ENCODE data around the gene RND2. TPM values are rescaled to one million over a fixed set of nuclear protein-coding genes. Genes with fewer than 3 reads are reported as not detected.
A peak's percentile ranks its signal among the peaks of the same experiment; 100 is the strongest.

RND2 gene
- total and polyA plus RNA-seq, 2 of the 13 experiments (the other 11 are each of a cell fraction or from before 2014, with no cell fraction given): 0.05 to 0.11 TPM

DNA sequence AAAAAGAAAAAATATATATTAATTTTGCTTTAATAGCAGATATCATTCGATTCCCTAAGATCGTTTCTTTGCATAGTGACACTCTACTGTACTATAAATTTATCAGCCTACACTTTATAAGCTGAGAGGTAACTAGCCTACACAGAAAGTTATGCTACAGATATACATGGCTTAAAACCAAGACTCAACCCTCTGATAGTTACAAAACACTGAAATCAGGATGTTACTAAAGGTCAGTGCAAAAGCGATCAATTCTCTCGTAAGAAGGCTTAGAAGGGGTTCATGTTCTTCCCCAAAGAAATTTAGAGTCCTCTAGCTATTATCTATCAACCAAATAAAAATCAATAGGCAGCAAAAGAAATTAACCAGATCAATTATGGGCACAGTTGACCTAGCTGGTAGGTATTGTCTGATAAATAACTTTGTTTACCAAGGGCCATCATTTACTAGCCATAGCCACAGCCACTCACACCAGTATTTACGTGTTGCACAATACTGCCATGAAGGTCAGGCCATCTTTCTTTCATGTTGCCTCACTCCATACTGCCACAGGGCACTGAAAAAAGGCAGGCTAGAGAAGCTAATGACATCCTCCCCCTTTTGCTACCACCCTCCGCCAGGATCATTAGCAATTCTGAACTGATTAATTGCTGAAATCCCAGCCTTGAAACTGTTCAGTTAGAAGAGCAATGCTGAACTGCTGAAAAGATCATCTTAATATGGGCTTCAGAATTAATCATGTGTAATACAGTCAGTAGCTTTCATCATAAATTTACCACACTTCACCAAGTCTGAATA is 43.7 kb downstream of the RND2 start (continued):
- TF ChIP-seq ZNF776 (CRISPR knock-in tag; IDR thresholded peaks at IDR 0.05) (peak; percentile 68; the same call in 1 of the 2 replicates), TCF7L2 (IDR thresholded peaks at IDR 0.05; ENCODE audit: low read depth, low read length) (peak; percentile 76; the same call in 1 of the 2 replicates), DZIP1 (CRISPR knock-in tag; IDR thresholded peaks at IDR 0.05) (no peak), AGO1 (IDR thresholded peaks at IDR 0.05; ENCODE audit: low read depth, low read length, poor library complexity, severe bottlenecking) (no peak), ZNF678 (CRISPR knock-in tag; IDR thresholded peaks at IDR 0.05) (no peak), NKX3-1 (CRISPR knock-in tag; IDR thresholded peaks at IDR 0.05) (peak; percentile 77; the same call in 1 of the 2 replicates), STAG1 (CRISPR knock-in tag; IDR thresholded peaks at IDR 0.05) (peak; percentile 10; the same call in 1 of the 2 replicates), ZNF550 (CRISPR knock-in tag; IDR thresholded peaks at IDR 0.05; ENCODE audit: borderline replicate concordance) (no peak), ZNF780A (CRISPR knock-in tag; IDR thresholded peaks at IDR 0.05) (peak; percentile 80; the same call in 1 of the 2 replicates), ZNF644 (CRISPR knock-in tag; IDR thresholded peaks at IDR 0.05; ENCODE audit: low read depth) (peak; percentile 99), FOXA1 (IDR thresholded peaks at IDR 0.05) (peak; percentile 77), FOXA1 (CRISPR knock-in tag; IDR thresholded peaks at IDR 0.05) (peak; percentile 98), ZNF367 (CRISPR knock-in tag; IDR thresholded peaks at IDR 0.05; ENCODE audit: borderline replicate concordance) (no peak), ZNF263 (CRISPR knock-in tag; IDR thresholded peaks at IDR 0.05) (no peak), ZNF777 (CRISPR knock-in tag; IDR thresholded peaks at IDR 0.05) (no peak), ASH2L (IDR thresholded peaks at IDR 0.05; ENCODE audit: insufficient read length, low read depth, low read length) (peak; percentile 86), MEIS2 (CRISPR knock-in tag; IDR thresholded peaks at IDR 0.05) (peak; percentile 78; the same call in 1 of the 2 replicates)
- TF ChIP-seq, protein P1, sequence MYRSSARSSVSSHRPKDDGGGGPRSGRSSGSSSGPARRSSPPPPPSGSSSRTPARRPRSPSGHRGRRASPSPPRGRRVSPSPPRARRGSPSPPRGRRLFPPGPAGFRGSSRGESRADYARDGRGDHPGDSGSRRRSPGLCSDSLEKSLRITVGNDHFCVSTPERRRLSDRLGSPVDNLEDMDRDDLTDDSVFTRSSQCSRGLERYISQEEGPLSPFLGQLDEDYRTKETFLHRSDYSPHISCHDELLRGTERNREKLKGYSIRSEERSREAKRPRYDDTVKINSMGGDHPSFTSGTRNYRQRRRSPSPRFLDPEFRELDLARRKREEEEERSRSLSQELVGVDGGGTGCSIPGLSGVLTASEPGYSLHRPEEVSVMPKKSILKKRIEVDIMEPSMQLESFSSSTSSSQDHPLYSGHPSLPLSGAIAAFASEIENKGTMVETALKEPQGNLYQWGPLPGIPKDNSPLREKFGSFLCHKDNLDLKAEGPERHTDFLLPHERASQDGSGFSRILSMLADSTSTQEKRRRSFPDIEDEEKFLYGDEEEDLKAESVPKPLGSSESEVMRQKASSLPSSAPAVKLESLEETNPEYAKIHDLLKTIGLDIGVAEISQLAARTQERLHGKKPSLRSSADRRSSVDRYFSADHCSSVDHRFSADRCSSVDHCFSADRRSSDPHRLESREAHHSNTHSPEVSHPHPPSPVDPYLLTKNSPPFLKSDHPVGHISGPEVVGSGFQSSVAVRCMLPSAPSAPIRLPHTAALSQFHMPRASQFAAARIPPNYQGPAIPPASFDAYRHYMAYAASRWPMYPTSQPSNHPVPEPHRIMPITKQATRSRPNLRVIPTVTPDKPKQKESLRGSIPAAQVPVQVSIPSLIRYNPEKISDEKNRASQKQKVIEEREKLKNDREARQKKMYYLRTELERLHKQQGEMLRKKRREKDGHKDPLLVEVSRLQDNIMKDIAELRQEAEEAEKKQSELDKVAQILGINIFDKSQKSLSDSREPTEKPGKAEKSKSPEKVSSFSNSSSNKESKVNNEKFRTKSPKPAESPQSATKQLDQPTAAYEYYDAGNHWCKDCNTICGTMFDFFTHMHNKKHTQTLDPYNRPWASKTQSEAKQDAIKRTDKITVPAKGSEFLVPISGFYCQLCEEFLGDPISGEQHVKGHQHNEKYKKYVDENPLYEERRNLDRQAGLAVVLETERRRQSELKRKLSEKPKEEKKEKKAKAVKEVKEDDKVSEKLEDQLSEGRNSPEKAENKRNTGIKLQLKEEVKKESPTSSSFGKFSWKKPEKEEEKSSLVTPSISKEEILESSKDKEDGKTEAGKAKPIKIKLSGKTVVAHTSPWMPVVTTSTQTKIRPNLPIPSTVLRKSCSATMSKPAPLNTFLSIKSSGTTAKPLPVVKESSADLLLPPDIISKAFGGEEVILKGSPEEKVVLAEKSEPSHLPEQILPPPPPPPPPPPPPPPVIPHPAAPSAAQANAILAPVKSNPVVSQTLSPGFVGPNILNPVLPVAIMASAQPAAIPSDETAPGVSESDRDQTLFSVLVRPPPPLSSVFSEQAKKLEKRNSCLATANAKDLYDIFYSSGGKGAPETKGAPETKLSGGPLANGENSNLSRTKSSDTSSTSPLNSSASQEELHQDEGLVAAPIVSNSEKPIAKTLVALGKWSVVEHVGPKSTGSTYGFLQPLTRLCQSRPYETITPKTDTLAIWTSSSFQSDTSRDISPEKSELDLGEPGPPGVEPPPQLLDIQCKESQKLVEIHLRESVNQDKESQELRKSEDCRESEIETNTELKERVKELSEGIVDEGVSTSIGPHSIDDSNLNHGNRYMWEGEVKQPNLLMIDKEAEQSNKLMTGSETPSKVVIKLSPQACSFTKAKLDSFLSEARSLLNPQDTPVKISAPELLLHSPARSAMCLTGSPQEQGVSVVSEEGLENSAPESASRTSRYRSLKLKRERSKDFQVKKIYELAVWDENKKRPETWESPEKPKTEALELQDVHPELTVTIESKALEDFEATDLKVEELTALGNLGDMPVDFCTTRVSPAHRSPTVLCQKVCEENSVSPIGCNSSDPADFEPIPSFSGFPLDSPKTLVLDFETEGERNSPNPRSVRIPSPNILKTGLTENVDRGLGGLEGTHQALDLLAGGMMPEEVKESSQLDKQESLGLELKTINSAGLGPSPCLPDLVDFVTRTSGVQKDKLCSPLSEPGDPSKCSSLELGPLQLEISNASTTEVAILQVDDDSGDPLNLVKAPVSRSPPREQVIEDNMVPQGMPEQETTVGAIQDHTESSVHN (CRISPR knock-in tag; IDR thresholded peaks at IDR 0.05): no peak
- TF ChIP-seq, protein P2, sequence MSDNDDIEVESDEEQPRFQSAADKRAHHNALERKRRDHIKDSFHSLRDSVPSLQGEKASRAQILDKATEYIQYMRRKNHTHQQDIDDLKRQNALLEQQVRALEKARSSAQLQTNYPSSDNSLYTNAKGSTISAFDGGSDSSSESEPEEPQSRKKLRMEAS (IDR thresholded peaks at IDR 0.05): peak; percentile 81

Data from HepG2 (cell line).